Body of pancreas (tissue), 4 donors: ENCODE results near the gene PREX1. TPM values are rescaled to one million over a fixed set of nuclear protein-coding genes. Genes with fewer than 3 reads are reported as not detected.

Experiments
- ATAC-seq: fragments of 150-250 bp; one replicate; pipeline ENCODE4 v1.9.1; 2016
- DNase-seq, 4 donors: peaks; one replicate each; pipeline ENCODE4 v3.0.0-alpha.2; 2019
- H3K27ac ChIP-seq, 4 donors: fragments of 200-600 bp; sonication (generic); 1 replicate in 3 of 4; 2 replicates in 1 of 4; pipeline versions ENCODE4 v1.5.1 to v1.6.1; 2016 to 2019; ENCODE audit warnings: mild to moderate bottlenecking in 1 of 4, mixed read lengths in 1 of 4, moderate library complexity in 1 of 4
- H3K27me3 ChIP-seq, 2 donors: fragments of 200-600 bp; sonication (generic); one replicate each; pipeline ENCODE4 v1.6.0; 2016; ENCODE audit warnings: mild to moderate bottlenecking in 1 of 2
- H3K36me3 ChIP-seq, 2 donors: fragments of 200-600 bp; sonication (generic); replicated peaks in 1 of 2; 2 replicates each; pipeline ENCODE4 v1.5.1; 2016; ENCODE audit warnings: low read depth in 2 of 2; ENCODE audit not compliant: insufficient read depth in 1 of 2
- H3K4me1 ChIP-seq: fragments of 200-600 bp; sonication (generic); one replicate; pipeline ENCODE4 v1.6.0; 2016
- H3K4me3 ChIP-seq, 2 donors: fragments of 200-600 bp; sonication (generic); 1 replicate in 1 of 2; 2 replicates in 1 of 2; pipeline ENCODE4 v1.5.1; 2016 to 2019
- H3K9me3 ChIP-seq, 3 donors: fragments of 200-600 bp; sonication (generic); 1 replicate in 2 of 3; 2 replicates in 1 of 3; pipeline ENCODE4 v1.5.1; 2016
- CTCF ChIP-seq, 7 experiments: fragments of 450-650 bp in 4 of 7; fragments of 200-600 bp in 3 of 7; sonication (generic) in 3 of 7; IDR thresholded peaks; one replicate each; pipeline ENCODE4 v1.5.1; 2016 to 2019; ENCODE audit warnings: antibody characterized with exemption in 7 of 7
- POLR2A ChIP-seq, 3 donors: fragments of 450-650 bp; IDR thresholded peaks; one replicate each; pipeline ENCODE4 v1.6.1; 2016; ENCODE audit warnings: antibody characterized with exemption in 3 of 3, mild to moderate bottlenecking in 2 of 3
- WGBS, 2 donors: methylation state at CpG; one replicate each; pipeline ENCODE4 v1.1.5; 2017; 5-methylcytosine and 5-hydroxymethylcytosine counted together
- intact Hi-C: fragments of 100-400 bp; cut with DNase I; formaldehyde crosslinking; loops from one replicate; pipeline ENCODE4 v1.15.1; 2023
- total RNA-seq, 2 donors: library from RNA; depleted of rRNA; stranded (reverse); fragments of >200 nt; gene quantifications; one replicate each; pipeline ENCODE4 v1.1.0, GENCODE V29; 2016

Gene PREX1
- total RNA-seq, 2 donors from 2014 or later = 9.1 to 14.5 TPM

GRCh38 chr20:48687117-48687800 is 140.5 kb downstream of the PREX1 start:
- H3K4me3 ChIP-seq = no peak overlapping the region
- H3K36me3 ChIP-seq = no peaks in the 10 kb centered on the region
- H3K4me1 ChIP-seq = peaks cover 49% of the 10 kb centered on the region
- H3K27ac ChIP-seq = no peak overlapping the region
- DNase-seq = no peak
- WGBS, 2 donors = 89 to 95% methylated on average over 10 of the region's 10 CpGs
- H3K27me3 ChIP-seq = no peaks in the 10 kb centered on the region
- TF ChIP-seq POLR2A (IDR thresholded peaks at IDR 0.05) (no peak), CTCF (IDR thresholded peaks at IDR 0.05) (no peak)
- no peaks in the 10 kb centered on the region for H3K9me3 ChIP-seq
- intact Hi-C loops = no loop called here
- ATAC-seq = no peak

- no peak for DNase-seq
- ATAC-seq = no peak
- no peaks in the 10 kb centered on the region for H3K36me3 ChIP-seq
- H3K27me3 ChIP-seq = no peaks in the 10 kb centered on the region
- 55 to 72% methylated on average over 15 to 19 of the region's 19 CpGs for WGBS, 2 donors
- no peak overlapping the region for H3K4me3 ChIP-seq
- intact Hi-C loops = no loop called here
- H3K4me1 ChIP-seq = peaks cover 53% of the 10 kb centered on the region
- no peaks in the 10 kb centered on the region for H3K9me3 ChIP-seq
- TF ChIP-seq POLR2A (IDR thresholded peaks at IDR 0.05) (no peak), CTCF (IDR thresholded peaks at IDR 0.05) (no peak)
- H3K27ac ChIP-seq = no peak overlapping the region
Measured at GRCh38 chr20:48686238-48687116, 141.3 kb downstream of the PREX1 start.

GRCh38 chr20:48685300-48685699 is 142.5 kb downstream of the PREX1 start:
- H3K9me3 ChIP-seq = no peaks in the 10 kb centered on the region
- WGBS, 2 donors = 37 to 51% methylated on average over 8 of the region's 8 CpGs
- DNase-seq (no peak), ATAC-seq (no peak)
- peaks cover 53% of the 10 kb centered on the region for H3K4me1 ChIP-seq
- H3K27me3 ChIP-seq = no peaks in the 10 kb centered on the region
- no peak for TF ChIP-seq CTCF (IDR thresholded peaks at IDR 0.05)
- no peak for TF ChIP-seq POLR2A (IDR thresholded peaks at IDR 0.05)
- intact Hi-C loops = no loop called here
- H3K4me3 ChIP-seq = no peak overlapping the region
- H3K27ac ChIP-seq = no peak overlapping the region
- no peaks in the 10 kb centered on the region for H3K36me3 ChIP-seq

- peaks cover 53% of the 10 kb centered on the region for H3K4me1 ChIP-seq
- intact Hi-C loops = no loop called here
- WGBS, 2 donors = 52 to 56% methylated on average over 14 of the region's 14 CpGs
- ATAC-seq (no peak), DNase-seq (peak; percentile 37 to 70 (median 66))
- no peaks in the 10 kb centered on the region for H3K9me3 ChIP-seq
- no peak overlapping the region for H3K4me3 ChIP-seq
- no peak for TF ChIP-seq POLR2A (IDR thresholded peaks at IDR 0.05)
- no peak for TF ChIP-seq CTCF (IDR thresholded peaks at IDR 0.05)
- no peaks in the 10 kb centered on the region for H3K27me3 ChIP-seq
- no peaks in the 10 kb centered on the region for H3K36me3 ChIP-seq
- no peak overlapping the region for H3K27ac ChIP-seq
Measured at GRCh38 chr20:48684501-48685041, 143.2 kb downstream of the PREX1 start.
